Measurements from ENCODE around the gene OR13C5. TPM values are rescaled to one million over a fixed set of nuclear protein-coding genes. Genes with fewer than 3 reads are reported as not detected.
A peak's percentile ranks its signal among the peaks of the same experiment; 100 is the strongest.

The OR13C5 gene
- total RNA-seq, 1 donor from 2014 or later, result not detected

- DNase-seq, result no peak
- Mint-ChIP-seq H3K27ac (ENCODE audit: unreplicated experiment) (peak overlapping the region; percentile 82), H3K9me3 (ENCODE audit: unreplicated experiment) (peaks cover 10% of the 10 kb centered on the region), H3K36me3 (ENCODE audit: unreplicated experiment) (peaks cover 4% of the 10 kb centered on the region), H3K4me3 (ENCODE audit: unreplicated experiment) (peak overlapping the region; percentile 37), H3K4me1 (ENCODE audit: low read depth, unreplicated experiment) (peaks cover 14% of the 10 kb centered on the region), H3K27me3 (ENCODE audit: unreplicated experiment) (peaks cover 6% of the 10 kb centered on the region)
- TF ChIP-seq CTCF (IDR thresholded peaks at IDR 0.05; ENCODE audit: partially characterized antibody, unreplicated experiment), result no peak
These were observed 9.6 kb downstream of the OR13C5 start for GRCh38 chr9:104589626-104590025.

- Mint-ChIP-seq H3K36me3 (ENCODE audit: unreplicated experiment) (no peaks in the 10 kb centered on the region), H3K4me3 (ENCODE audit: unreplicated experiment) (no peak overlapping the region), H3K4me1 (ENCODE audit: low read depth, unreplicated experiment) (peaks cover 14% of the 10 kb centered on the region), H3K27me3 (ENCODE audit: unreplicated experiment) (peaks cover 6% of the 10 kb centered on the region), H3K27ac (ENCODE audit: unreplicated experiment) (no peak overlapping the region), H3K9me3 (ENCODE audit: unreplicated experiment) (peaks cover 7% of the 10 kb centered on the region)
- no peak for TF ChIP-seq CTCF (IDR thresholded peaks at IDR 0.05; ENCODE audit: partially characterized antibody, unreplicated experiment)
- no peak for DNase-seq
These were observed 12.6 kb downstream of the OR13C5 start for GRCh38 chr9:104586496-104587180.

GRCh38 chr9:104580562-104580961 lies 18.7 kb downstream of the OR13C5 start:
- H3K9me3 Mint-ChIP-seq (ENCODE audit: unreplicated experiment), result no peaks in the 10 kb centered on the region
- no peak overlapping the region for H3K27ac Mint-ChIP-seq (ENCODE audit: unreplicated experiment)
- no peak for DNase-seq
- no peaks in the 10 kb centered on the region for H3K36me3 Mint-ChIP-seq (ENCODE audit: unreplicated experiment)
- no peak for TF ChIP-seq CTCF (IDR thresholded peaks at IDR 0.05; ENCODE audit: partially characterized antibody, unreplicated experiment)
- H3K4me3 Mint-ChIP-seq (ENCODE audit: unreplicated experiment), result no peak overlapping the region
- H3K27me3 Mint-ChIP-seq (ENCODE audit: unreplicated experiment), result peaks cover 2% of the 10 kb centered on the region
- H3K4me1 Mint-ChIP-seq (ENCODE audit: low read depth, unreplicated experiment), result no peaks in the 10 kb centered on the region

- Mint-ChIP-seq H3K4me3 (ENCODE audit: unreplicated experiment) (no peak overlapping the region), H3K4me1 (ENCODE audit: low read depth, unreplicated experiment) (no peaks in the 10 kb centered on the region), H3K36me3 (ENCODE audit: unreplicated experiment) (no peaks in the 10 kb centered on the region), H3K9me3 (ENCODE audit: unreplicated experiment) (peaks cover 2% of the 10 kb centered on the region), H3K27me3 (ENCODE audit: unreplicated experiment) (peaks cover 2% of the 10 kb centered on the region), H3K27ac (ENCODE audit: unreplicated experiment) (no peak overlapping the region)
- no peak for TF ChIP-seq CTCF (IDR thresholded peaks at IDR 0.05; ENCODE audit: partially characterized antibody, unreplicated experiment)
- no peak for DNase-seq
These were observed 21.9 kb downstream of the OR13C5 start for GRCh38 chr9:104577263-104577662.

GRCh38 chr9:104575456-104575855 lies 23.8 kb downstream of the OR13C5 start:
- no peak for DNase-seq
- peaks cover 2% of the 10 kb centered on the region for H3K9me3 Mint-ChIP-seq (ENCODE audit: unreplicated experiment)
- H3K4me1 Mint-ChIP-seq (ENCODE audit: low read depth, unreplicated experiment), result no peaks in the 10 kb centered on the region
- no peaks in the 10 kb centered on the region for H3K36me3 Mint-ChIP-seq (ENCODE audit: unreplicated experiment)
- H3K4me3 Mint-ChIP-seq (ENCODE audit: unreplicated experiment), result no peak overlapping the region
- H3K27me3 Mint-ChIP-seq (ENCODE audit: unreplicated experiment), result peaks cover 2% of the 10 kb centered on the region
- peak overlapping the region; percentile 87 for H3K27ac Mint-ChIP-seq (ENCODE audit: unreplicated experiment)
- no peak for TF ChIP-seq CTCF (IDR thresholded peaks at IDR 0.05; ENCODE audit: partially characterized antibody, unreplicated experiment)
